Choroid plexus epithelial cell (primary cell): ENCODE data around the gene MSLN.
"Not testable (repeated sequence)": the region's sequence is repeated elsewhere in the genome, so short reads cannot be mapped to it uniquely, and the experiment has no call there.

ENCODE experiments used
- DNase-seq: peaks from one replicate; pipeline ENCODE4 v3.0.0-alpha.2; 2010; ENCODE audit warnings: low read depth
- H3K4me3 ChIP-seq: 2 replicates; pipeline ENCODE4 v1.5.1; 2011; ENCODE audit warnings: low read depth, mild to moderate bottlenecking, control low read depth, low read length, moderate library complexity
- CTCF ChIP-seq: conservative IDR thresholded peaks from 2 replicates; pipeline ENCODE4 v1.5.1; 2011; ENCODE audit warnings: low read depth, mild to moderate bottlenecking, control low read depth, inconsistent platforms, low read length, moderate library complexity

The MSLN gene

DNA sequence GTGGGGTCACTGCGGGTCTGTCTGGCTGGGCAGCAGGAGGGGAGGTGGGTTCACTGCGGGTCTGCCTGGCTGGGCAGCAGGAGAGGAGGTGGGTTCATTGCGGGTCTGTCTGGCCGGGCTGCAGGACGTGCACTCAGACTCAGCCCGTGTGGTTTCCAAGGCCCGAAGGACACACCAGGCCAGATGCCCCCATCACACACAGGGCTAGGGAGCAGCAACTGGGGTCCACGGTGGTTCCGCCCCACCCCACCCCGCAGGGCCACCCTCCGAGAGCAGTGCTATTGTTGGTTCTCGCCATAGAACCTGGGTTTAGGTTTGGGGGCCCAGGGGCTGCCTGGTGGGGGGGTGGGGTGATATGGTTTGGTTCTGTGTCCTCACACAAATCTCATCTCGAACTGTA is 13.9 kb upstream of the MSLN start:
- no peak overlapping the region for H3K4me3 ChIP-seq
- TF ChIP-seq CTCF = no peak
- DNase-seq = no peak

- no peak for TF ChIP-seq CTCF
- no peak overlapping the region for H3K4me3 ChIP-seq
- no peak for DNase-seq
Measured at GRCh38 chr16:747978-748746, 12.4 kb upstream of the MSLN start.

- peak; percentile 79 for DNase-seq
- TF ChIP-seq CTCF = no peak
- no peak overlapping the region for H3K4me3 ChIP-seq
Measured at GRCh38 chr16:749010-749409, 11.5 kb upstream of the MSLN start.

GRCh38 chr16:750485-750884 is 10.0 kb upstream of the MSLN start:
- no peak for TF ChIP-seq CTCF
- no peak overlapping the region for H3K4me3 ChIP-seq
- DNase-seq = no peak

DNA sequence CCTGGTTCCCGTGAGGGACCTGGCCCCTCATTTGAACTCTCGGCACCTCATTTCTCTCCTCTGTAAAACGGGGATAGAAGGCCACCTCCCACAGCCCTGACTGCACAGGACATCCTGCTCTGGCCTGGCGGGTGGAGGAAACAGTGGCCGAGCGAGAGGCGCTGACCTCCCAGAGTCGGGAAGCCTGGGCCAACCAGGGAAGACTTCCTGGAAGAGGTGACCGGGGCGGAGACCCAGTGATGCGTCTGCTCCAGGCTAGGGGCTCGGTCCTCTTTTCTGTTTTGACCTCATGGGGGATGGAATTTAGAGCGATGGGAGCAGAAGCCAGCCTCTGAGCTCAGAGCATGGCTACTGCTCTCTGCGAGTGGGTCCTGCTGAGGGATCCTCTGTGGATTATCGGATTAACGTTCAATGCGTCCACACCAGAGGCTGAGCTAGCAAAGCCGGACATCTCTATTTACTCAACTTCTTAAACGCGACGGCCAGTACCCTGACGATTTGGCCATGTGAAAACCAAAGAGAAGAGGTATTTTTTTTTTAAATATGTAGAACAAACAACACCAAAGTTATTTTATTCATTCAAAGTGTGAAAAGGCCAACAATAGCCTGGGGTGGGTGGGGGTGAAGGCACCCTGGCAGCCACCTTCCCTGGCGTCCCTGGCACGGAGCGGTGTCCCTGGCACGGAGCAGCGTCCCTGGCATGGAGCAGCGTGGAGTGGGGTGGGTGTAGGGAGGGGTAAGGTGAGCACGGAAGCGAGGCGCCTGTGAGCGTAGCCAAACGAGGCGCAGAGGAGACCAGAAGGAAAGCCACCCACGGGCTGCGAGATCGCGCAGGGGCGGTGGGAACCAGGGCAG is 9.2 kb upstream of the MSLN start:
- no peak for DNase-seq
- no peak for TF ChIP-seq CTCF
- H3K4me3 ChIP-seq = no peak overlapping the region

DNA sequence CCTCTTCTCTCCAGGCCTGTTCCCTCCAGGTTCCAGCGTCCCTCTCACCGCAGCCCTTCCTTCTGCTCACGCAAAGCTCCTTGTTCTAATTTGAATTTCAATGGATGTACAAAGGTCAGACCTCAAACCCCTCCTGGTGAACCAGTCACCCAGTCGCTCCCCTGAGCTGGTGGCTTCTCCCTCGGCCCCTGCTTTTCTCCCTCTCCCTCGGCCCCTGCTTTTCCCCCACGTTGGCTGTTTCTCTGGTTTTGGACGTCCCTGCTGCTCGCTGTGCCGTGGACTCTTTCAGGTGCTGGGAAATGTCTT is 8.6 kb upstream of the MSLN start:
- TF ChIP-seq CTCF = no peak
- H3K4me3 ChIP-seq = no peak overlapping the region
- no peak for DNase-seq

GRCh38 chr16:754121-754607 is 6.4 kb upstream of the MSLN start:
- H3K4me3 ChIP-seq, DNase-seq: not testable (repeated sequence)
